Duodenal mucosa (tissue), 2 donors: ENCODE measurements around the gene ZNF648.
"Not testable (repeated sequence)": the region's sequence is repeated elsewhere in the genome, so short reads cannot be mapped to it uniquely, and the experiment has no call there.

ENCODE experiments used
- H3K27ac ChIP-seq: one replicate; pipeline ENCODE4 v1.7.0; 2013; ENCODE audit warnings: low read depth, low read length
- H3K27me3 ChIP-seq, 2 donors: one replicate each; pipeline ENCODE4 v1.7.0; 2013; ENCODE audit warnings: low read length in 2 of 2, control low read depth in 1 of 2; ENCODE audit not compliant: insufficient read depth in 2 of 2, control insufficient read depth in 1 of 2
- H3K36me3 ChIP-seq, 2 donors: one replicate each; pipeline ENCODE4 v1.7.0; 2013; ENCODE audit warnings: low read length in 2 of 2, control low read depth in 1 of 2; ENCODE audit not compliant: insufficient read depth in 2 of 2, control insufficient read depth in 1 of 2
- H3K4me1 ChIP-seq, 2 donors: one replicate each; pipeline ENCODE4 v1.7.0; 2013; ENCODE audit warnings: low read length in 2 of 2, control low read depth in 1 of 2; ENCODE audit not compliant: insufficient read depth in 2 of 2, control insufficient read depth in 1 of 2
- H3K4me3 ChIP-seq, 2 donors: one replicate each; pipeline ENCODE4 v1.7.0; 2013; ENCODE audit warnings: low read length in 2 of 2, low read depth in 1 of 2
- H3K9ac ChIP-seq, 2 donors: one replicate each; pipeline ENCODE4 v1.7.0; 2013; ENCODE audit warnings: low read length in 2 of 2, low read depth in 1 of 2
- H3K9me3 ChIP-seq, 2 donors: one replicate each; pipeline ENCODE4 v1.7.0; 2013; ENCODE audit warnings: low read length in 2 of 2, control low read depth in 1 of 2; ENCODE audit not compliant: control insufficient read depth in 1 of 2

ZNF648 gene

DNA sequence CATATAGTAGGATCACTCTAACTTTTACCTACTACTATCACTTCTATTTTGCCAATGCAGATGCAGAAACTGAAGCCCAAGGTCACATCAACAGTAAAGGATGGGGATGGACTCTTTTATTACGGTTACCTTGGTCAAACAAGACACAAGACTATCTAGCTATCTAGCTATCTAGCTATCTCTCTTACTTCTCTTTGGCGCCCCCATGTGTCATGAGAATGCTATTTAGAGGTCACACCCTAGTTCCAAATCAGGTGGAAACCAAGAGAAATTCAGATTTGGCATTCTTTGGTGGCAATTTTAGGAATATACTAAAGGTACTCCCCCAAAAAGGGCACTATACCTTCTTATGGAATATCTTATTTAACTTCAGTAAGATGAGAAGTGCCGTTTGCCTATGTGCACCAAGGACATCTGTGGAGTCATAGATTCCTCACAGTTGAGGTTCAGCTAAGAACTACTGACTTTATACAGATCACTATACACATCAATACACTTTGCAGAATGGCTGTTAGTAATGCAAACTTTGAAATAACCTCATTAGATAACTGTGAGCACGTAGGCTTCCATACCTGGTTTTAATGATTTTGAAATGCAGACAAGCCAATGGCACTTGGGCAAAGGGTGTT lies 6.7 kb downstream of the ZNF648 start:
- H3K27ac ChIP-seq: no peak overlapping the region
- no peaks in the 10 kb centered on the region for H3K4me1 ChIP-seq
- H3K9me3 ChIP-seq: no peaks in the 10 kb centered on the region
- H3K27me3 ChIP-seq: peaks cover 0 to 4% of the 10 kb centered on the region in 2 donors
- no peaks in the 10 kb centered on the region for H3K36me3 ChIP-seq
- no peak overlapping the region for H3K4me3 ChIP-seq
- no peak overlapping the region for H3K9ac ChIP-seq

GRCh38 chr1:182052355-182052754 lies 9.2 kb downstream of the ZNF648 start:
- no peaks in the 10 kb centered on the region for H3K27me3 ChIP-seq
- H3K27ac ChIP-seq: no peak overlapping the region
- H3K9ac ChIP-seq: no peak overlapping the region
- no peaks in the 10 kb centered on the region for H3K36me3 ChIP-seq
- H3K4me3 ChIP-seq: no peak overlapping the region
- no peaks in the 10 kb centered on the region for H3K9me3 ChIP-seq
- no peaks in the 10 kb centered on the region for H3K4me1 ChIP-seq

GRCh38 chr1:182051938-182052337 lies 9.6 kb downstream of the ZNF648 start:
- Histone ChIP-seq H3K4me1 (no peaks in the 10 kb centered on the region), H3K27me3 (no peaks in the 10 kb centered on the region), H3K27ac (no peak overlapping the region), H3K4me3 (no peak overlapping the region), H3K36me3 (no peaks in the 10 kb centered on the region), H3K9me3 (no peaks in the 10 kb centered on the region), H3K9ac (no peak overlapping the region)

- Histone ChIP-seq H3K9me3 (peaks cover 0 to 5% of the 10 kb centered on the region in 2 donors), H3K9ac (no peak overlapping the region), H3K4me1 (no peaks in the 10 kb centered on the region), H3K36me3 (no peaks in the 10 kb centered on the region), H3K27me3 (no peaks in the 10 kb centered on the region), H3K27ac (no peak overlapping the region), H3K4me3 (no peak overlapping the region)
Measured at GRCh38 chr1:182050481-182051448, 10.7 kb downstream of the ZNF648 start.

- Histone ChIP-seq H3K4me3 (no peak overlapping the region), H3K27me3 (no peaks in the 10 kb centered on the region), H3K36me3 (no peaks in the 10 kb centered on the region), H3K4me1 (no peaks in the 10 kb centered on the region), H3K9ac (no peak overlapping the region), H3K9me3 (peaks cover 0 to 5% of the 10 kb centered on the region in 2 donors), H3K27ac (no peak overlapping the region)
Measured at GRCh38 chr1:182048562-182048961, 12.9 kb downstream of the ZNF648 start.

DNA sequence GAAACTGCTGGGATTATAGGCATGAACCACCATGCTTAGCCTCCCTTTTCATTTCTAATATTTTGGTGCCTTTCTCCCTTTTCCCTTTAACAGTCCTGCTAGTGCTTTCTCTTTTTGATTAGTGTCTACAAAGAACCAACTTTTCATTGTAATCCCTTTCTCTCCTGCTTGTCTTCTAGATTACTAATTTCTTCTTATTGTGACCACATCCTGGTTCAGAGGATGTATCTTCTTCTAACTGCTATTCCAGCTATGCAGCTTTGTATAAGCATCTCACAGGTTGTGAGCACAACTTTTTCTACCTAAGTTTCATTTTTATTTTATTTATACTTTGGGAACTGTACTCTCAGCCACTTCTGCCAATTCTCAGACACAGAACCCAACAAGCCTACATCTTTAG lies 14.7 kb downstream of the ZNF648 start:
- Histone ChIP-seq H3K27ac (no peak overlapping the region), H3K4me1 (no peaks in the 10 kb centered on the region), H3K9me3 (peaks cover 0 to 5% of the 10 kb centered on the region in 2 donors), H3K9ac (no peak overlapping the region), H3K27me3 (no peaks in the 10 kb centered on the region), H3K36me3 (no peaks in the 10 kb centered on the region), H3K4me3 (no peak overlapping the region)

- not testable (repeated sequence) for H3K27me3 ChIP-seq, H3K9ac ChIP-seq, H3K4me3 ChIP-seq, H3K27ac ChIP-seq, H3K4me1 ChIP-seq, H3K9me3 ChIP-seq, H3K36me3 ChIP-seq
Measured at GRCh38 chr1:182045481-182045880, 16.0 kb downstream of the ZNF648 start.

- Histone ChIP-seq H3K36me3 (no peaks in the 10 kb centered on the region), H3K4me1 (no peaks in the 10 kb centered on the region), H3K4me3 (no peak overlapping the region), H3K27me3 (no peaks in the 10 kb centered on the region), H3K27ac (no peak overlapping the region), H3K9ac (no peak overlapping the region), H3K9me3 (peaks cover 9 to 15% of the 10 kb centered on the region in 2 donors)
Measured at GRCh38 chr1:182041615-182042014, 19.9 kb downstream of the ZNF648 start.

DNA sequence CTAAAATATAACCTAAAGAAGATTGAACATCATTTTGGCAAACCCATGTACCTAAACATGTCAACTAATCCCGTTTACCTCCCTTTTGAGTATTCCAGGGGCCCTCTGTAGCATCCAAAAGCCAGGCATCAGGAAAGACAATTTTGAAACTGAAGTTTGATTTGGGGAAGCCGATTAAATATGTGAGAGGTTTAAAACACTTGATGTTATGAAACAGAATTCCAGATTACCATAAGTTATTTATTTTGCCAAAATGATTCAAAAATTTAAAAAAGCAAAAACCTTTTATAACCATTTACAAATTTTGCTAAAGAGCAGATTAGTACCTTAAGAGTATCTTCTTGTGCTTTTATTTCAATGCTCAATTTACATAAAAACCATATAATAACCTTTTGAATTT lies 23.3 kb downstream of the ZNF648 start:
- no peak overlapping the region for H3K9ac ChIP-seq
- H3K27ac ChIP-seq: no peak overlapping the region
- H3K9me3 ChIP-seq: peaks cover 6 to 15% of the 10 kb centered on the region in 2 donors
- H3K27me3 ChIP-seq: no peaks in the 10 kb centered on the region
- H3K4me1 ChIP-seq: no peaks in the 10 kb centered on the region
- no peak overlapping the region for H3K4me3 ChIP-seq
- no peaks in the 10 kb centered on the region for H3K36me3 ChIP-seq

GRCh38 chr1:182035097-182035770 lies 26.3 kb downstream of the ZNF648 start:
- H3K9me3 ChIP-seq: peaks cover 6 to 15% of the 10 kb centered on the region in 2 donors
- H3K27me3 ChIP-seq: no peaks in the 10 kb centered on the region
- no peaks in the 10 kb centered on the region for H3K36me3 ChIP-seq
- H3K4me1 ChIP-seq: peaks cover 0 to under 1% of the 10 kb centered on the region in 2 donors
- H3K9ac ChIP-seq: no peak overlapping the region
- no peak overlapping the region for H3K4me3 ChIP-seq
- H3K27ac ChIP-seq: no peak overlapping the region
